HEK293 (cell line): ENCODE data around the gene SFT2D1.

Experiments
- ATF2 ChIP-seq: fragments of 450-650 bp; formaldehyde crosslinking; IDR thresholded peaks from 2 replicates; pipeline ENCODE4 v1.5.1; 2016; ENCODE audit warnings: missing biosample characterization, missing genetic modification characterization, low read depth
- BCL11A ChIP-seq: fragments of 450-650 bp; formaldehyde crosslinking; IDR thresholded peaks from 2 replicates; pipeline ENCODE4 v1.5.1; 2016; ENCODE audit warnings: low read depth, missing biosample characterization, missing genetic modification characterization
- CTCF ChIP-seq: fragments of 450-650 bp; formaldehyde crosslinking; IDR thresholded peaks from 2 replicates; pipeline ENCODE4 v1.5.1; 2016; ENCODE audit warnings: missing biosample characterization, missing genetic modification characterization
- PRDM10 ChIP-seq: fragments of 450-650 bp; formaldehyde crosslinking; IDR thresholded peaks from 2 replicates; pipeline ENCODE4 v1.5.1; 2016; ENCODE audit warnings: missing biosample characterization, missing genetic modification characterization
- REST ChIP-seq: fragments of 450-650 bp; formaldehyde crosslinking; IDR thresholded peaks from 2 replicates; pipeline ENCODE4 v1.5.1; 2016; ENCODE audit warnings: missing biosample characterization, missing genetic modification characterization
- YY1 ChIP-seq: fragments of 450-650 bp; formaldehyde crosslinking; IDR thresholded peaks from 2 replicates; pipeline ENCODE4 v1.5.1; 2018; ENCODE audit warnings: missing biosample characterization, missing genetic modification characterization
- ZBTB1 ChIP-seq: fragments of 450-650 bp; formaldehyde crosslinking; IDR thresholded peaks from 2 replicates; pipeline ENCODE4 v1.5.1; 2016; ENCODE audit warnings: missing biosample characterization, missing genetic modification characterization
- ZNF133 ChIP-seq: fragments of 450-650 bp; formaldehyde crosslinking; IDR thresholded peaks from 2 replicates; pipeline ENCODE4 v1.5.1; 2016; ENCODE audit warnings: missing biosample characterization, missing genetic modification characterization
- ZNF239 ChIP-seq: fragments of 450-650 bp; formaldehyde crosslinking; IDR thresholded peaks from 2 replicates; pipeline ENCODE4 v1.5.1; 2016; ENCODE audit warnings: missing biosample characterization, missing genetic modification characterization
- ZNF513 ChIP-seq: fragments of 450-650 bp; IDR thresholded peaks from 2 replicates; pipeline ENCODE4 v1.5.1; 2018; ENCODE audit warnings: missing biosample characterization, missing genetic modification characterization
- ZNF530 ChIP-seq: fragments of 450-650 bp; formaldehyde crosslinking; IDR thresholded peaks from 2 replicates; pipeline ENCODE4 v1.5.1; 2016; ENCODE audit warnings: low read depth, missing biosample characterization, missing genetic modification characterization
- ZNF558 ChIP-seq: fragments of 450-650 bp; formaldehyde crosslinking; IDR thresholded peaks from 2 replicates; pipeline ENCODE4 v1.5.1; 2016; ENCODE audit warnings: missing biosample characterization, missing genetic modification characterization

GRCh38 chr6:166306378-166307081, 35.8 kb downstream of the SFT2D1 start:
- TF ChIP-seq CTCF (no peak), ZNF558 (tag by site-specific recombination) (no peak), YY1 (no peak), ZBTB1 (tag by site-specific recombination) (no peak), REST (tag by site-specific recombination) (no peak), BCL11A (tag by site-specific recombination) (no peak), ZNF513 (tag by site-specific recombination) (no peak), ZNF133 (tag by site-specific recombination) (no peak), ZNF530 (tag by site-specific recombination) (no peak), PRDM10 (tag by site-specific recombination) (no peak), ATF2 (tag by site-specific recombination) (no peak), ZNF239 (tag by site-specific recombination) (no peak)
